GM19023 (cell line): Measurements from ENCODE around the gene NME2.

ENCODE experiments used
- ATAC-seq: cut with Tn5 transposase; IDR thresholded peaks from one replicate; pipeline ENCODE4 v1.9.1; 2021; ENCODE audit warnings: mild to moderate bottlenecking, moderate library complexity; ENCODE audit not compliant: unreplicated experiment

NME2 gene

DNA sequence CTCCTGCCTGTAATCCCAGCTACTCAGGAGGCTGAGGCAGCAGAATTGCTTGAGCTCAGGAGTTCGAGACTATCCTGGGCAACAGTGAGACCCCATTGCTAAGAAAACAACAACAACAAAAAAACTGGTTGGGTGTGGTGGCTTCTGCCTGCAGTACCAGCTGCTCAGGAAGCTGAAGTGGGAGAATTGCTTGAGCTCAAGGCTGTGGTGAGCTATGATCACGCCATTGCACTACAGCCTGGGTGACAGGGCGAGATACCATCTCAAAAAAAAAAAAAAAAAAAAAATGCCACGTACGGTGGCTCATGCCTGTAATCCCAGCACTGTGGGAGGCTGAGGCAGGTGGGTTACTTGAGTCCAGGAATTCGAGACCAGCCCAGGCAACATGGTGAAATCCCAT lies 34.1 kb downstream of the NME2 start:
- no peak for ATAC-seq

DNA sequence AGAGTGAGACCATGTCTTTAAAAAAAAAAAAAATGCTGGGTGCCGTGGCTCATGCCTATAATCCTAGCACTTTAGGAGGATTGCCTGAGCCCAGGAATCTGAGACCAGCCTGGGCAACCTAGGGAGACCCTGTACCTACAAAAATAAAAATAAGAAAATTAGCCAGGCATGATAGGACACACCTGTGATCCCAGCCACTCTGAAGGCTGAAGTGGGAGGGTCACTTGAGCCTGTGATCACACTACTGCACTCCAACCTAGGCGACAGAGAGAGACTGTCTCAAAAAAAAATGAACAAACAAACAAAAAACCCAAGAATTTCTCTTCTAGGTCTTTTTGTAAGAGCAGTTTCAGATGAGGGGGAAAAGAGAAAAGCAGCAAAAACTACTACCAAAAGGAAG lies 34.6 kb downstream of the NME2 start:
- ATAC-seq: no peak

DNA sequence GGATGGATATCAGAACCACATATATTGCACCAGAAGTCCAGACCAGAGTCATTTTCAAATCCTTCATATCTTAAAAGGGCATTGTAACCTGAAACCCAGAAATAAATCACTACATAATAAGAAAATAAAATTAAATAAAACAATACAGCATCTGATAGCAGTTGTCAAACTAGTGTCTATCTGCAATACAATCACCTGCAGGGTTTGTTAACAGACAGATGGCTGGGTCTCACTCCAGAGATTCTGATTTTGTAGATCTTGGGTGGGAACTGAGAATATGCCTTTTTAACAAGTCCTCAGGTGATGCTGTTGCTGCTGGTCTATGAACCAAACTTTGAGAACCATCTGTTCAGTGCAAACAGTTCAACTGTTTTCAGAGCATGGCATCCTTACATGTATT lies 37.6 kb downstream of the NME2 start:
- no peak for ATAC-seq

DNA sequence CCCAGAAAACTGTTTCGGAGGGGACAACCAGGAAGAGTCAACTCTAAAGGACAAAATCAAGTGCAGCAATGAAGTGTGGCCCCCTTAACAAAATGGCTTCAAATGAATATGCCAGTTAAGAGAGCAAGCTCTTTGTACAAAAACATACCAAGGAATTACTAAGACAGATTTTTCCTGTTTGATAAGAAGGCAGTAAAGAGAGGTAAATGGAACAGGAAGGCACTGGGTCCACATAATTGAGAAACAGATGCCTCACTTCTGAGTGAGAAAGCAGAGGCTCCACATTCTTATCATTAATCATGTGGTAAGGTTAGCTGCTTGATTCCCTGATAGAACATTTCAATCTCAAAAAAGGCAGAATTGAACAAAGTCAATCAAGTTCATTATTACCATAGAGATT lies 48.7 kb downstream of the NME2 start:
- no peak for ATAC-seq

DNA sequence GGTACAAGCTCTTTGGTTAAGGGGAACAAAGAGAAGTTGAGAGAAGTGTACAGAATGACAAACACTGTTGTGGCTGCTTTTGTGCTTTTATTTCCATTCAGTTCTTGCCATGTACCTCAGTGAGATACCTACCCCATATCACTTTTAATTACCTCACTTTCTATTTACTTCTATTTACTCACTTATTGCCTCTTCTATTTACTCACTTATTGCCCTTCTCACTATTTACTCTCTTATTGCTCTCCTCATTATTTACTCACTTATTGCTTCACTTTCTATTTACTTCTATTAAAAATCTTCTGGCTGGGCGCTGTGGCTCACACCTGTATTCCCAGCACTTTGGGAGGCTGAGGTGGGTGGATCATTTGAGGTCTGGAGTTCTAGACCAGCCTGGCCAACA lies 51.7 kb downstream of the NME2 start:
- no peak for ATAC-seq

DNA sequence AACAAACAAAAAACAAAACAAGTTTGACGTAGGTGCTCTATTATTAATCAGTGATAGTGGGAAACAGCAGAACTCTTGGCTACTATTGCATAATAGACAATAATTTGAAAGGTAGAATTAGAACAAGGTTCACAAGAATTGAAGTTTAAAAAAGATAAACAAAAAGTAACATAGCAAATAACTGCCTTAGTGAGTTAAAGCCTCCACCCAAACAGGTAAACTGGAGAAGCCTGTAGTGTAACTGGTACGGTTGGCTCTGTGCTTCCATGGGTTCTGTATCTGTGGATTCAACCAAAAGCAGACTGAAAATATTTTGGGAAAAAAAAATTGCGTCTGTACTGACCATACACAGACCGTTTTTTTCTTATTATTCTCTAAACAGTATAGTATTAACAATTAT lies 55.1 kb downstream of the NME2 start:
- no peak for ATAC-seq
